ENCODE measurements around the gene CHST11.

GRCh38 chr12:104695453-104696148, 238.9 kb downstream of the CHST11 start:
- TF ChIP-seq, protein P1, sequence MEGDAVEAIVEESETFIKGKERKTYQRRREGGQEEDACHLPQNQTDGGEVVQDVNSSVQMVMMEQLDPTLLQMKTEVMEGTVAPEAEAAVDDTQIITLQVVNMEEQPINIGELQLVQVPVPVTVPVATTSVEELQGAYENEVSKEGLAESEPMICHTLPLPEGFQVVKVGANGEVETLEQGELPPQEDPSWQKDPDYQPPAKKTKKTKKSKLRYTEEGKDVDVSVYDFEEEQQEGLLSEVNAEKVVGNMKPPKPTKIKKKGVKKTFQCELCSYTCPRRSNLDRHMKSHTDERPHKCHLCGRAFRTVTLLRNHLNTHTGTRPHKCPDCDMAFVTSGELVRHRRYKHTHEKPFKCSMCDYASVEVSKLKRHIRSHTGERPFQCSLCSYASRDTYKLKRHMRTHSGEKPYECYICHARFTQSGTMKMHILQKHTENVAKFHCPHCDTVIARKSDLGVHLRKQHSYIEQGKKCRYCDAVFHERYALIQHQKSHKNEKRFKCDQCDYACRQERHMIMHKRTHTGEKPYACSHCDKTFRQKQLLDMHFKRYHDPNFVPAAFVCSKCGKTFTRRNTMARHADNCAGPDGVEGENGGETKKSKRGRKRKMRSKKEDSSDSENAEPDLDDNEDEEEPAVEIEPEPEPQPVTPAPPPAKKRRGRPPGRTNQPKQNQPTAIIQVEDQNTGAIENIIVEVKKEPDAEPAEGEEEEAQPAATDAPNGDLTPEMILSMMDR (IDR thresholded peaks at IDR 0.05; ENCODE audit: insufficient read depth, low read length, poor library complexity, severe bottlenecking) = no peak
- no peak for TF ChIP-seq EZH2phosphoT487 (conservative IDR thresholded peaks at IDR 0.05; ENCODE audit: low read length)
